NCI-H510A treated with DMSO at 0.1 percent for 48 hours (cell line): ENCODE measurements around the gene PPP2R1B.

Experiments used
- DNase-seq: peaks from one replicate; lab custom pipeline; 2025; lab: John Stamatoyannopoulos, UW

The PPP2R1B gene

GRCh38 chr11:111693224-111693937, 72.8 kb downstream of the PPP2R1B start:
- no peak for DNase-seq

- DNase-seq: no peak
Observed at GRCh38 chr11:111691741-111692140, 74.4 kb downstream of the PPP2R1B start.

- DNase-seq: no peak
Observed at GRCh38 chr11:111691176-111691575, 75.0 kb downstream of the PPP2R1B start.

- no peak for DNase-seq
Observed at GRCh38 chr11:111688013-111688412, 78.2 kb downstream of the PPP2R1B start.

GRCh38 chr11:111684251-111684650, 81.9 kb downstream of the PPP2R1B start:
- no peak for DNase-seq

- DNase-seq: no peak
Observed at GRCh38 chr11:111683806-111684205, 82.4 kb downstream of the PPP2R1B start.

- no peak for DNase-seq
Observed at GRCh38 chr11:111680486-111681175, 85.6 kb downstream of the PPP2R1B start.
